ENCODE results near the gene USP32.

DNA sequence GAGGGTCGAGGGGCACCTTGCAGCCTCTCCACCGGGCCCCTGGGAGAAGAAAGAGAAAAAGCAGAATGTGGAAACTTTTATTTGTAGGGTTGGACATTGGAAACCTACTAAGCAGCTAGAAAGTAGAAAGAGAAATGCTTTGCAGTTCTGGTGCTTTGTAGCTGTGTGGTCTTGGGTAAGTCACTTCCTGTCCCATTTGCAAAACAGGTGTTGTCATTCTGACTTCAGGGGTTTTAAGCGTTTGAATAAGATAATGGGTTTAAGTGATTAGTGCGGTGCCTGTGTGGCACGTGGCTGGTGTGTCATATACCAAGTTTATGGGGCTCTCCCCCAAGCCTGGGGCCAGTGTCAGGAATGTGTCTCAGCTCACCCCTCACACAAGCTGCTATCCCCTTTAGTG is 240.6 kb downstream of the USP32 start:
- TF ChIP-seq, protein P1, sequence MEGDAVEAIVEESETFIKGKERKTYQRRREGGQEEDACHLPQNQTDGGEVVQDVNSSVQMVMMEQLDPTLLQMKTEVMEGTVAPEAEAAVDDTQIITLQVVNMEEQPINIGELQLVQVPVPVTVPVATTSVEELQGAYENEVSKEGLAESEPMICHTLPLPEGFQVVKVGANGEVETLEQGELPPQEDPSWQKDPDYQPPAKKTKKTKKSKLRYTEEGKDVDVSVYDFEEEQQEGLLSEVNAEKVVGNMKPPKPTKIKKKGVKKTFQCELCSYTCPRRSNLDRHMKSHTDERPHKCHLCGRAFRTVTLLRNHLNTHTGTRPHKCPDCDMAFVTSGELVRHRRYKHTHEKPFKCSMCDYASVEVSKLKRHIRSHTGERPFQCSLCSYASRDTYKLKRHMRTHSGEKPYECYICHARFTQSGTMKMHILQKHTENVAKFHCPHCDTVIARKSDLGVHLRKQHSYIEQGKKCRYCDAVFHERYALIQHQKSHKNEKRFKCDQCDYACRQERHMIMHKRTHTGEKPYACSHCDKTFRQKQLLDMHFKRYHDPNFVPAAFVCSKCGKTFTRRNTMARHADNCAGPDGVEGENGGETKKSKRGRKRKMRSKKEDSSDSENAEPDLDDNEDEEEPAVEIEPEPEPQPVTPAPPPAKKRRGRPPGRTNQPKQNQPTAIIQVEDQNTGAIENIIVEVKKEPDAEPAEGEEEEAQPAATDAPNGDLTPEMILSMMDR (IDR thresholded peaks at IDR 0.05), result no peak
- no peak for TF ChIP-seq POLR2A (IDR thresholded peaks at IDR 0.05)

Measured in right lobe of liver (tissue), 4 donors.